ENCODE measurements around the gene LIPA. TPM values are rescaled to one million over a fixed set of nuclear protein-coding genes. Genes with fewer than 3 reads are reported as not detected.
"Not testable (repeated sequence)": the region's sequence is repeated elsewhere in the genome, so short reads cannot be mapped to it uniquely, and the experiment has no call there.

LIPA gene
- 10 to 100 TPM; 22.7 to 34.7 (median 26.0) TPM for total RNA-seq
- polyA plus RNA-seq = 14.0 TPM
- long read RNA-seq, donor 1, transcript LIPA-202 (10 exons, 2,782 nt) = major isoform, 35 of 42 reads
- long read RNA-seq, donor 1, partial matches to known transcripts = 1 of 42 reads
- long read RNA-seq, donor 1, other reads (novel, unspliced or antisense) = 6 of 42 reads
- long read RNA-seq, donor 2, transcript LIPA-202 (10 exons, 2,782 nt) = major isoform, 11 of 17 reads
- long read RNA-seq, donor 2, partial matches to known transcripts = 1 of 17 reads
- long read RNA-seq, donor 2, other reads (novel, unspliced or antisense) = 5 of 17 reads
- long read RNA-seq, donor 3, transcript LIPA-202 (10 exons, 2,782 nt) = major isoform, 71 of 95 reads
- long read RNA-seq, donor 3, partial matches to known transcripts = 4 of 95 reads
- long read RNA-seq, donor 3, other reads (novel, unspliced or antisense) = 20 of 95 reads
- long read RNA-seq, donor 4, transcript LIPA-202 (10 exons, 2,782 nt) = major isoform, 13 of 24 reads
- long read RNA-seq, donor 4, partial matches to known transcripts = 1 of 24 reads
- long read RNA-seq, donor 4, other reads (novel, unspliced or antisense) = 10 of 24 reads

- under 1% methylated on average over 53 of the region's 53 CpGs for WGBS
- Histone ChIP-seq H3K27me3 (ENCODE audit: control insufficient read depth, insufficient read depth) (no peaks in the 10 kb centered on the region), H3K4me1 (ENCODE audit: control insufficient read depth, insufficient read depth, low read length) (peaks cover 1% of the 10 kb centered on the region), H3K9me3 (ENCODE audit: control insufficient read depth, low read length) (no peaks in the 10 kb centered on the region), H3K4me3 (ENCODE audit: low read length) (peak within 1 kb of the TSS; percentile 93), H3K27ac (ENCODE audit: low read length) (peak within 1 kb of the TSS; percentile 86)
- ATAC-seq (peak; percentile 99), DNase-seq (peak; percentile 98 to 99 (median 99))
- intact Hi-C loops (cut with DNase I) = loop anchor here in 1 of 4 donors (10.0 kb wide), 1 partner anchor 123 kb away; the partner anchor contains the start of gene IFIT1B
Observed at GRCh38 chr10:89251409-89252224, at the start of gene LIPA. Gene LIPA (minus strand): TSS chr10:89251775. CDS start chr10:89247648, 4,127 bp downstream.

- 11% methylated on average over 2 of the region's 2 CpGs for WGBS
- peaks cover 3% of the 10 kb centered on the region for H3K4me1 ChIP-seq (ENCODE audit: control insufficient read depth, insufficient read depth, low read length)
- peak; percentile 65 to 67 for ATAC-seq
- H3K27ac ChIP-seq (ENCODE audit: low read length) = peak overlapping the region; percentile 98
- no peak for DNase-seq
- no peaks in the 10 kb centered on the region for H3K9me3 ChIP-seq (ENCODE audit: control insufficient read depth, low read length)
- intact Hi-C loops (cut with DNase I) = no loop called here
- peak overlapping the region; percentile 77 for H3K4me3 ChIP-seq (ENCODE audit: low read length)
- H3K27me3 ChIP-seq (ENCODE audit: control insufficient read depth, insufficient read depth) = no peaks in the 10 kb centered on the region
Observed at GRCh38 chr10:89301232-89301631, 49.7 kb upstream of the LIPA start.

GRCh38 chr10:89299031-89299430 is 47.5 kb upstream of the LIPA start:
- no peaks in the 10 kb centered on the region for H3K27me3 ChIP-seq (ENCODE audit: control insufficient read depth, insufficient read depth)
- no peak overlapping the region for H3K4me3 ChIP-seq (ENCODE audit: low read length)
- no peak for ATAC-seq
- H3K9me3 ChIP-seq (ENCODE audit: control insufficient read depth, low read length) = no peaks in the 10 kb centered on the region
- H3K27ac ChIP-seq (ENCODE audit: low read length) = no peak overlapping the region
- no peak for DNase-seq
- 84% methylated on average over 4 of the region's 4 CpGs for WGBS
- intact Hi-C loops (cut with DNase I) = no loop called here
- H3K4me1 ChIP-seq (ENCODE audit: control insufficient read depth, insufficient read depth, low read length) = peaks cover 5% of the 10 kb centered on the region

GRCh38 chr10:89297791-89298190 is 46.2 kb upstream of the LIPA start:
- Histone ChIP-seq H3K27me3 (ENCODE audit: control insufficient read depth, insufficient read depth) (no peaks in the 10 kb centered on the region), H3K27ac (ENCODE audit: low read length) (no peak overlapping the region), H3K4me1 (ENCODE audit: control insufficient read depth, insufficient read depth, low read length) (peaks cover 2% of the 10 kb centered on the region), H3K9me3 (ENCODE audit: control insufficient read depth, low read length) (no peaks in the 10 kb centered on the region), H3K4me3 (ENCODE audit: low read length) (no peak overlapping the region)
- WGBS = 96% methylated on average over 5 of the region's 5 CpGs
- no peak for DNase-seq
- no peak for ATAC-seq
- intact Hi-C loops (cut with DNase I) = no loop called here

- no peak overlapping the region for H3K27ac ChIP-seq (ENCODE audit: low read length)
Observed at GRCh38 chr10:89297356-89297755, 45.8 kb upstream of the LIPA start.

GRCh38 chr10:89296220-89296648 is 44.7 kb upstream of the LIPA start:
- Histone ChIP-seq H3K27ac (ENCODE audit: low read length) (no peak overlapping the region), H3K9me3 (ENCODE audit: control insufficient read depth, low read length) (no peaks in the 10 kb centered on the region), H3K27me3 (ENCODE audit: control insufficient read depth, insufficient read depth) (no peaks in the 10 kb centered on the region), H3K4me3 (ENCODE audit: low read length) (no peak overlapping the region), H3K4me1 (ENCODE audit: control insufficient read depth, insufficient read depth, low read length) (peaks cover 2% of the 10 kb centered on the region)
- peak; percentile 55 to 75 for ATAC-seq
- peak in 2 of 3 donors; percentile 52 to 62 for DNase-seq
- WGBS = 50% methylated on average over 5 of the region's 5 CpGs
- intact Hi-C loops (cut with DNase I) = no loop called here

More at GRCh38 chr10:89297356-89297755, 45.8 kb upstream of the LIPA start:
- DNase-seq (no peak), ATAC-seq (no peak)
- intact Hi-C loops (cut with DNase I) = no loop called here
- Histone ChIP-seq H3K4me1 (ENCODE audit: control insufficient read depth, insufficient read depth, low read length) (peaks cover 2% of the 10 kb centered on the region), H3K4me3 (ENCODE audit: low read length) (no peak overlapping the region), H3K9me3 (ENCODE audit: control insufficient read depth, low read length) (no peaks in the 10 kb centered on the region), H3K27me3 (ENCODE audit: control insufficient read depth, insufficient read depth) (no peaks in the 10 kb centered on the region)
- WGBS = 97% methylated on average over 4 of the region's 4 CpGs

- ATAC-seq (peak in 1 of 2 donors; percentile 38), DNase-seq (no peak)
- WGBS = 34% methylated on average over 1 of the region's 1 CpG
- intact Hi-C loops (cut with DNase I) = no loop called here
- no peaks in the 10 kb centered on the region for H3K9me3 ChIP-seq (ENCODE audit: control insufficient read depth, low read length)
- peaks cover 2% of the 10 kb centered on the region for H3K4me1 ChIP-seq (ENCODE audit: control insufficient read depth, insufficient read depth, low read length)
- H3K4me3 ChIP-seq (ENCODE audit: low read length) = no peak overlapping the region
- no peaks in the 10 kb centered on the region for H3K27me3 ChIP-seq (ENCODE audit: control insufficient read depth, insufficient read depth)
- no peak overlapping the region for H3K27ac ChIP-seq (ENCODE audit: low read length)
Observed at GRCh38 chr10:89295597-89295996, 44.0 kb upstream of the LIPA start.

GRCh38 chr10:89294721-89295239 is 43.2 kb upstream of the LIPA start:
- H3K9me3 ChIP-seq (ENCODE audit: control insufficient read depth, low read length) = no peaks in the 10 kb centered on the region
- no peak for ATAC-seq

GRCh38 chr10:89285303-89285702 is 33.7 kb upstream of the LIPA start:
- DNase-seq; H3K27me3 ChIP-seq (ENCODE audit: control insufficient read depth, insufficient read depth); H3K4me3 ChIP-seq (ENCODE audit: low read length); H3K9me3 ChIP-seq (ENCODE audit: control insufficient read depth, low read length); H3K27ac ChIP-seq (ENCODE audit: low read length); ATAC-seq; intact Hi-C loops (cut with DNase I); H3K4me1 ChIP-seq (ENCODE audit: control insufficient read depth, insufficient read depth, low read length): not testable (repeated sequence)
- 66% methylated on average over 4 of the region's 4 CpGs for WGBS

More at GRCh38 chr10:89294721-89295239, 43.2 kb upstream of the LIPA start:
- H3K27ac ChIP-seq (ENCODE audit: low read length) = no peak overlapping the region
- no peak overlapping the region for H3K4me3 ChIP-seq (ENCODE audit: low read length)
- DNase-seq = no peak
- WGBS = 79% methylated on average over 3 of the region's 3 CpGs
- H3K4me1 ChIP-seq (ENCODE audit: control insufficient read depth, insufficient read depth, low read length) = peaks cover 2% of the 10 kb centered on the region
- no peaks in the 10 kb centered on the region for H3K27me3 ChIP-seq (ENCODE audit: control insufficient read depth, insufficient read depth)
- intact Hi-C loops (cut with DNase I) = no loop called here

GRCh38 chr10:89284711-89285110 is 33.1 kb upstream of the LIPA start:
- peak in 1 of 3 donors; percentile 47 for DNase-seq
- H3K27ac ChIP-seq (ENCODE audit: low read length); H3K4me1 ChIP-seq (ENCODE audit: control insufficient read depth, insufficient read depth, low read length); H3K4me3 ChIP-seq (ENCODE audit: low read length); ATAC-seq; H3K27me3 ChIP-seq (ENCODE audit: control insufficient read depth, insufficient read depth); H3K9me3 ChIP-seq (ENCODE audit: control insufficient read depth, low read length); intact Hi-C loops (cut with DNase I): not testable (repeated sequence)
- 88% methylated on average over 6 of the region's 6 CpGs for WGBS

Measured in right cardiac atrium (tissue), 5 donors.